DMS79 treated with DMSO at 0.1 percent for 48 hours (cell line): Measurements from ENCODE around the gene CD34.
"Not testable (repeated sequence)": the region's sequence is repeated elsewhere in the genome, so short reads cannot be mapped to it uniquely, and the experiment has no call there.

Experiments used
- DNase-seq: peaks from one replicate; lab custom pipeline; 2025; lab: John Stamatoyannopoulos, UW

Gene CD34

DNA sequence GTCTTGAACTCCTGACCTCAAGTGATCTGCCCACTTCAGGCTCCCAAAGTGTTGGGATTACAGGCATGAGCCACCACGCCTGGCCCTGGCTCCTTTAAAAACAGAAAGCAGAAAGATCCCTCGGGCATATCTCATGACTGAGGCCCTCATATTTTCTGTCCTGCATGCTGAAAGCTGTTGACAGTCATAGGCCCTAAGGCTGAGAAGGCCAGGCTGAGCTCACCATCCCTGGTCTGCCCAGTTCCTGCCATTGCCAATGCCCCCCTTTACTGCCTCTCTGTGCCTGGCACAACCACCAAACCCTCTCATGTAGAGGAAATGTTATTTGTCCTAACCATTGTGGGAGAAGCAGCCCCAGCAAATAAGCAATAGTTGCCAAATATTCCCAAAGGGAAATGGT is 12.7 kb downstream of the CD34 start:
- DNase-seq = no peak

DNA sequence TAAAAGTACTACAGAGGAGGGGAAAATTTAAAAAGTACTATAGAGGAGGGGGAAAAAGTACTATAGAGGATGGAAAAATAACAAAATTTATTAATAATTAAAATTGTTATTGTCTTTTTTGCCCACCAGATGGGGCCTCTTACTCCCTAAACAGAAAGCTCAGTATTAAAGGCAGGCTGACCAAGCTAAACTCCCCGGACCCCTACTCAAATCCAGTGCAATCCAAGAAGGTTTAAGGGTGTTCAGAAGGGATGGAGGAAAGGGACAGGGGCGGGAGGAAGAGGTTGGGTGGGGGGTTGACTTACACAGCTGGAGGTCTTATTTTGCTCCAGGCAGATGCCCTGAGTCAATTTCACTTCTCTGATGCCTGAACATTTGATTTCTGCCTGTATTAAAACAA is 13.7 kb downstream of the CD34 start:
- peak; percentile 12 for DNase-seq

DNA sequence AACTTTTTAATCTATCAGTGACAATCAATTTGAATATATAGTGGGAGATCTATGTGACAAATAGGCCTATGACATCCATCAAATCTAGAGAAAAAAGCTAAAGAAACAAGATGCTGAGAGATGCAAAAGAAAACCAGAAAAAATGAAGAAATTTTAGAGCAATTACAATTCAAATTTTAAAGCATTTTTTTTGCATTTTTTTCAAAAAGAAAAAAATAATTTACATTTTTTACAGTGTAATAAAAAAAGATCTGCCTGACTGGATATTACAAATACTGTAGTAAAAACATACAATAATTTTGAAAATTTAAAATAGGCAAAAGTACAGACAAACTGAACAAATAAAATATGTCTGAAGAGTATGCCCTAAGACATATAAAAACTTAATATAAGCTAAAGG is 14.4 kb downstream of the CD34 start:
- no peak for DNase-seq

DNA sequence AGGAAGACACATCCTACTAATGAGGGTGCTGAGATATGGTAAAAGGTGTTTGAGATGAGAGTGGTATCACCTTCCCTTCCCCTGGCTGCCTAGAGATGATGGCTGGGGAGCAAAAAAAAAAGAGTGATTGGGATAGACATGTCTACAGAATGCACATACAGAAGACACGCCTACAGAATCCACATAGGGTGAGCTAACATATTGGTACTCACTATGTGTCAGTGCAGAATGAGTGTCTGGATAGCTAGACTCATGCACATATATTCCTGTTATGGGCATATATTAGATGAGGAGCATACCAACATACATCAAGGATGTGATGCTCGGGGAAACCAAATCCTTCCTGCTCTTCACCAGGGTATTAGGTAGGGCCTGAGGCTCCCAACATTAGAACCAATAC is 16.2 kb downstream of the CD34 start:
- no peak for DNase-seq

DNA sequence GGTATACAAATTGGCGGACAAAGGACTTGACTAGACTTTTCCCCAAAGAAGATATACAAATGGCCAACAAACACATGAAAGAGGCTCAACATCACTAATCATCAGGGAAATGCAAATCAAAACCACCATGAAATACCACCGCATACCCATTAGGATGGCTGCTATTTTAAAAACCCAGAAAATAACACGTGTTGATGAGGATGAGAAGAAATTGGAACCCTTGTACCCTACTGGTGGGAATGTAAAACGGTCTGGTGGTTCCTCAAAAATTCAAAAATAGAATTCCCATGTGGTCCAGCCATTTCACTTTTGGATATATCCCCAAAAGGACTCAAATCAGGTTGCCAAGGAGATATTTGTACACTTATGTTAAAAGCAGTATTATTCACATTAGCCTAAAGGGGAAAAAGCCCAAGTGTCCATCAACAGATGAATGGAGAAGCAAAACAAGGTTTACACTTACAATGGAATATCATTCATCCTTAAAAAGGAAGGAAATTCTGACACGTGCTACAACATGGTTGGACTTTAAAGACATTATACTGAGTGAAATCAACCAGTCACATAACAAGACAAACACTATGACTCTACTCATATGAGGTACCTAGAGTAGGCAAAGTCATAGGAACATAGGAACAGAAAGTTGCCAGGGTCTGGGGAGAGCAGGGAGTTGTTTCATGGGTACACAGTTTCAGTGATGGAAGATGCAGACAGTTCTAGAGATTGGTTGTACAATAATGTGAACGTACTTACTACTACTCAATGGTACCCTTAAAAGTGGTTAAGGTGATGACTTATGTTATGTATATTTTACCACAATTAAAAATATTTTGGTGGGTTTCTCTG is 17.0 kb downstream of the CD34 start:
- no peak for DNase-seq

DNA sequence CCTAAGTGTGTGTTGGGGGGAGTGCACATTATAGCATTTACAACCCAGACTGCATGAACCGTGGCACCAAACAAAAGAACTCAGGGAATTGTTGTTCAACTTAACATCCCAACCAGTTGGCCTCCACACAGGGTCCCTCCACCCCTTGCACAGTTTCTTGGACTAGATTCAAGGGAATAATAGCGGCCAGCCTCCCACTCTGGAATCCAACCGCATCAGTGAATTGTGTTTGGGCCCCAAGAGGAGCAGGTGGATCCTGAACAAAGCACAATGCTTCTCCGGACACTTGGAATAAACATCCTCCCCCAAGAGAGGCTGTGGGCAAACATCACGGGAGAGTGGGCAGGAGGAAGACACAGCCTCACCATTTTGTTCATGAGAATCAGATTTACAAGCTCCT is 18.2 kb downstream of the CD34 start:
- DNase-seq = no peak

DNA sequence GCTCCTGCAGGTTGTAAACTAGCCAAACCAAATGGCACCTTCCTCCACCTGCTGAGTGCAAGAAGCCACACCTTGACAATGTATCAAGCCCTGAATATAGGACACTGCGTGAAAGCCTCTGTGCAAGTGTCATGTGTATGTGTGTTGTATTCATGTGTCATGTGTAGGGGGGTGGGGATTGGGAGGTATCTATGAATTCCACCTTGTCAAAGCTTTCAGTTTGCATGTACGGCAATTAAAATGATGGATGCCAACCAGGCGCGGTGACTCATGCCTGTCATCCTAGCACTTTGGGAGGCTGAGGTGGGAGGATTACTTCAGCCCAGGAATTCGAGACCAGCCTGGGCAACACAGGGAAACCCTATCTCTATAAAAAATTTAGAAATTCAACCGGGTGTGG is 19.8 kb downstream of the CD34 start:
- no peak for DNase-seq

DNA sequence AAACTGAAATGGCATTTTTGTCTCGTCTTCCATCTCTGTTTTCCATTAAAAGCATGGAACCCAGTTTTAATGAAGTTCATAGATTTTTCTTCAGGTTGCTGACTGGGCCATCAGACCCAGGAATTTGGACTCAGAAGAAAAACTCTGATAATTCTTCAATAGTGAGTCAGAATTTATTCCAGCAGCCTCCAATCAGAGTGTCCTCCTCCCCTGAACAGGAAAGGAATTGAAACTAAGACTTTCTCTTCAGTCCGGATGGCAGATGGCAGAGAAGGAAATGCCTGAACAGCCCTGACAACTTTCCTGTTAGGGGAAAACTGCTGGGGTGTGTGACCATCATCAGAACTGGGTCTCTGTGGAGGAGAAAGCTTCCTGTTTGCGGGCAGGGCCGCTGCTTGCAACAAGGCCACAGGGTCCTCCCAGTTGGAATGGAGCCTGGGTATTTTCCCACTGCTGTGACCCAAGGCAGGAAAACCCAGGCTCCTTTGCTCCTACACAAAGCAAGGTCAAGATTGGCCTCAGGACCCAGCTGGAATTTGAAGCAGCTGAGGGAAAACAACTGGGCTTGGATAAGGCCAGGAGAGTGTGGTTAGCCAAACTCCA is 20.7 kb downstream of the CD34 start:
- DNase-seq = no peak

DNA sequence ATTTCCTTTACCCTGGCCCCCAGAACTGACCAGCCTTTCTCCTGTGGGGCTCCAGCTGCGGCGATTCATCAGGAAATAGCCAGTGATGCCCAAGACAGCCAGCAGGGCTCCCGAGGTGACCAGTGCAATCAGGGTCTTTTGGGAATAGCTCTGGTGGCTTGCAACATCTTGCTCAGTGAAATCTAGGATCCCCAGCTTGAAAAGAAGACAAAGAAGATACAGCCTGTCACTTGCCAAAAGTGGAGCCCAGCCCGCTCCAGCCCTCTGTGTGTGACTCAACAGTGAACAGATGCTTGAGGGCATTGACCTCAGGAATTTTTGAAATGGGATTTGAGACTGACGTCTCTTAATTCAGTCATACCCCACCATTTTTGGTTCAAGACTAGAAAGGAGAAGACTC is 22.3 kb downstream of the CD34 start:
- DNase-seq = no peak

DNA sequence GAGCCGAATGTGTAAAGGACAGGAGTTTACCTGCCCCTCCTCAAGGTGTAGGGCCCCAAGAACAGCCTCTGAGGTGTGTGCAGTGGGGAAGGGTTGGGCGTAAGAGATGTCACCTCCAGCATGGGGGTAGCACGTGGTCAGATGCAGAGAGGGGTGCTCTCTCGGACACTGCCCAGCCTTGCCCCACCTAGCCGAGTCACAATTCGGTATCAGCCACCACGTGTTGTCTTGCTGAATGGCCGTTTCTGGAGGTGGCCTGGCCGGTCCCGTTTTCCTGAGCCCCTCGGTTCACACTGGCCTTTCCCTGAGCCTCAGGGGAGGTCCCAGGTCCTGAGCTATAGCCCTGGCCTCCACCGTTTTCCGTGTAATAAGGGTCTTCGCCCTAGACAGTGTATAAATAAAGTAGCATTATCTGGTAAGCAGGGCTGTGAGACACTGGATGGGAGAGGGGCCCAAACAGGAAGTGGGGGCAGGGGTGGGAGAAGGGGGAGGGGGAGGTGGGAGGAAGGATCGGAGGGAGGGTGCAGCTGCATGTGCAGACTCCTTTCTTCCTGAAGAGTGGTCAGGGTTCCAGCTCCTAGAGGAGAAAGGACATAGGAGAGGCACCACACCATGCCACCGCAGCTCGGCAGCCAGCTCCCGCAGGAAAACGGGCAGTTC is 23.3 kb downstream of the CD34 start:
- no peak for DNase-seq

DNA sequence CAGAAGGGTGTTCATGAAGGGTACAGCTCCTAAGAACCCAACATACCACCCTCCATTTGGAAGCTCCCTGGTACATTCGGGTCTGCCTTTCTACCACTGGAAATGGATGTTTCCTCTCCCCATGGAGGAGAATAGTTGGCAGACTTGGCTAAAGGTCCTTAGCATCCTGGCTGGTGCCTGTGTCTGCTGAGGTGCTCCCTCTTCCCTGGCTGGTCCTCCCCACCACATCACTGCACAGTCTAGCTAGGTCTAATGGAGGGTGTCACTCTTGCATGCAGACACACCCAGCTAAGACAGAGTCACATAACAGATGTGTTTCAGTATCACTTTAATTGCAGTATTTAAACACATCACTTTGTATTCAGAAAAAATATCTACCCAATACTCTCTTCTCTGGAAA is 24.7 kb downstream of the CD34 start:
- DNase-seq = no peak

DNA sequence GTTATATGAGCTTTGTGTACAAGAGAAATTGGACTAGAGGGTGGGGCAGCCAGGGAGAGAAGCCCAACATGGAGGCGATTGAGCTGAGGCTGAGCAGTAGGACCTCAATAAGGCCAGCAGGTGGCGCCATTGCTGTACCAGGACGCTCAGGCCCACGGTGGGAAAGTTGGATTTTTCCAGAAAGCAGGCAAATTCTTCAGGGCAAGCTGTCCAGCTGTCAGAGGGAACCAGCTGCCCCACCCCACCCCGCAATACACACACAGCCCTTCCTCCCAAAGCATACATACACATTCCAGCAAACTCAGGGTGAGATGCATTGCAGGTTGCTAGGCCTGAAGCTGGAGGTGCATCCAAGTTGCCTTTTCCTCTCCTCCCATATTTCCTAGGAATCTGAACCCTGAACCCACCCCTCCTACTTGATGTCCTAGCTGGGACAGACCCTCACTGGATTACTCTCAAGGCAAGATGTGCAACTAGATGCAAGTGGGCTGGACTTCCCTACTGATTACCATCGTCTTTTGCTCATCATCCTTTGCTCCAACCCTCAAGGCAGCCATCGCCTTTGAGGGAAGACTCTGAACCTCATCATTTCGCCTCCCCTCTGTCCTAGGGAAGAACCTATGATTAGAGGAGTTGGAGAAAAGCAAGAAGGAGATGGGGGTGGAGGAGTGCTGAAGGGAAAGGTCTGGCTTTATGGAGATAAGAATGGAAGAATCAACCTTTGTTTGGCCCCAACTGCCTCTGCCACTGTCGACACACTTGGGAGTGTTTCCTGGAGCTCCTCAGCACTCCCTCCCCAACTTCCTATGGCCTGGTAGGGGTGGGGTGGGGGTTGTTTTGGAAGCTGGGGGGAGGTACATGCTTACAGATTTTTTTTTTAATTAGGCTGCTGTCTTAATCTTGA is 25.5 kb downstream of the CD34 start:
- DNase-seq = peak; percentile 55

DNA sequence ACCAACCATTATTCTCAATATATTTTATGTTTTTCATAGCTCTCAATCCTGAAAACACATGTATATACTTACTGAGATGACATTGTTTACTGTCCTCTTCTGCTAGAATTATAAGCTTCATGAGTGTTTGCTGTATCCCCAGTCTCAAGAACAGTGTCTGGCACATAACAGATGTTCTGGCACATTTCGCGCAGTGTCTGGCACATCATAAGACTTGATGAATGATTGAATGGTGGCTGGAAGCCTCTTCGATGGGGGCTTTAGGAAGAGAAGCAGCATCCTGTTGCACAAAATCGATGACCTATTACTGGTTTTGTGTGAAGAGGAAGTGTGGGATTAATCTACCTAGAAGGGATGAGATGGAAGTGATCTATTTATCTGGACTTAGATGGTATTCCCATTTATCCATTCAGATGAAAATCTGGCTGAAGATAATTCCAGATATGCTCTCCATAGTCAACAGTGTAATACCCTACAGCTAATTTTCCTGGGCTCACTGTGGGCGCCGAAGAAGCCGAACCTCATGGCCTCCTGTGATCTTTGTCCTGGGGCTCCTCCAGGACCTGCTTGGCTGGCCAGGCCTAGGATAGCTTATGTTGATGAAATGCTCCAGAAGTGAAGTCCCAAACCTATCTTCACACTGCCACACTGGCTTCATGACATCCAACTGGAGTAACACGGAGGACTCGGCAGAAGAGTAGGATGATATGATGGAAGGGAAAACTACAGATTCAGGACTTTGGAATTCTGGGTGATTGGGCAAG is 26.5 kb downstream of the CD34 start:
- DNase-seq = no peak

DNA sequence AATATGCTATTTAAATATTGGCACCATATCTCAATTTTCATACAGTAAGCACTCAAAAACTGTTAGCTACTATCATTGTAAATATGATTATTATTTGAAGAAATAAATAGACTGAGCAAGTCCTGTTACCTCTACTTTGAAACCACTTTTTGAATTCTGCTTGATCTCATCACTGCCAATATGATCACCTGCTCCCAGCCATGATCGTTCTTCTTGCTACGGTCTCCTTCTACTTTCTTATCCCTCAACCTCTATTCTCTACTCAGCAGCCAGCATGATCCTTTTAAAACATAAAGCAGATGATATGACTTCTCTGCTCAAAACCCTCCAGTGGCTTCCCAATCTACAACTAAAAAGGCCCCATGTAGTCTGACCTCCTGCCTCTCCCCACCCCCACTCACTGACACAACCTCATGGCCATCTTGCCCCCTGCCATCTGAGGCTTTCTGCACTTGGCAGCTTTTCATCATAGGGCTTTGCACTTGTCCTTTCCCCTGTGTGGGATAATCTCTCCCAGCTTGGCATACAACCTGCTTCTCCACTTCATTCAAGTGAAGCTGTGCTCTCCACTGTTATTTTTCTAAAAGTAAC is 27.2 kb downstream of the CD34 start:
- no peak for DNase-seq

DNA sequence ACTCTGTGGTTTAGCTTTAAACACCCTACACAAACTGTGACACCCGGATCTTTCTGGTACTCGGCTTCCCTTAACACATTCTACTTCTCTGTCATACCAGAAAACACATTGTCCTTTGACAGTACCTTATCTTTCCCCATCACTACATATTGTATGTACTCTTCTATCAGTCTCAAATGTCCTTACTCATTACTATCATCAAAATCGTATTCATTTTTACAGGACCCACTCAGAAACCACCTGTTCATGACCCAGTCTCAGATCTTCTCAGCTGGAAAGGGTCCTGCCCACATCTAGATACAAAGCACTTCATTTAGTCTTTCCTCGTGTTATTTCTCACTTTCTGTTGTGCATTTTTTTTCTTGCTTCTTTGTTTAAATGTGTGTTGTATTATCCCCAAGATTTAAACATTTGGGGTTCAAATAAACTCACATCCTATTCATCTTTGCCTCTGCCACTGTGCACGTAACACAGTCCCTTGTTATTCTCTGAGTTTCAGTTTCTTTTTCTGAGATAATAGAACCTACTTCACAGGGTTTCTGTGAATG is 27.7 kb downstream of the CD34 start:
- DNase-seq = no peak

DNA sequence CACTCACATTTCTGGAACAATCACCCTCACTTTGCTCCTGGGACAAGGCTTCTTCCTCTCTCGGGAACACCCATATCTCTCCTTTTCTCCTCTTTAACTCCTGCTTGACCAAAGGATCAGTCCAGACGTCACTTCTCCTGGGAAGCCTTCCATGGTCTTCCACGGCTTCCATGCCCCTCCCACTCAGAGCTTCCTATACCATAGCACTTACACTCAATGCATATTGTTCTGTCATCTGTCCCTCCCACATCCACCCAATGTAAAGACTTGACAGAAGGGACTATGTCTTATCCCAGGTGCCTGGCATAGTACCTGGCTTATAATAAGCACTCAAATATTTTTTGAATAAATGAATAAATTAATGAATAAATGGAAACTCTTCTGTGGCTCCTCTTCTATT is 28.2 kb downstream of the CD34 start:
- DNase-seq = no peak

DNA sequence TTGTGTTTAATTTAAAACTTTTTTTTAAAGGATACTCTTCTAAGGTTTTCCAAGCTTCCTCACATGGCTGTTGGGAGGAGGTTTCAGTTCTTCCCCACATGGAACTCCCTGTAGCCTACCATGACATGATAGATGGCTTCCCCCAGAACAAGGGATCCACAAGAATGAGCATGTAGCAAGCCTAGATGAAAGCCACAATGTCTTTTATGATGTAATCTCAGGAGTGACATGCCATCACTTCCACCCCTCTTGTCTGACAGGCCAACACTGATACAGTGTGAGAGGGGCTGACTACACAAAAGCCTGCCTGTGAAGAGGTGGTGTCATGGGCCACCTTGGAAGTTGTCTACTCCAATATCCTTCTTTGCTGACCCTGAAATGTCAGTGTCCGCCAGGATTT is 32.0 kb downstream of the CD34 start:
- DNase-seq = no peak

DNA sequence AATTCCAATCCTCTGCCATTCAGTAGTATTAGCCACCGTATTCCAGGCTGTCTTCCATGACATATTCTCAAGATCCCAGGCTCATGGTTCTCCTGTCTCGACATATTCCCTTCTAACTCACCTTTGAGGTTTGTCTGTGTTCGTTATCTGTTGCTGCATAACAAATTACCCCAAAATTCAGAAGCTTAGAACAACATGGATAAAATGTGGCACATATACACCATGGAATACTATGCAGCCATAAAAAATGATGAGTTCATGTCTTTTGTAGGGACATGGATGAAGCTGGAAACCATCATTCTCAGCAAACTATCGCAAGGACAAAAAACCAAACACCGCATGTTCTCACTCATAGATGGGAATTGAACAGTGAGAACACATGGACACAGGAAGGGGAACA is 33.0 kb downstream of the CD34 start:
- not testable (repeated sequence) for DNase-seq

DNA sequence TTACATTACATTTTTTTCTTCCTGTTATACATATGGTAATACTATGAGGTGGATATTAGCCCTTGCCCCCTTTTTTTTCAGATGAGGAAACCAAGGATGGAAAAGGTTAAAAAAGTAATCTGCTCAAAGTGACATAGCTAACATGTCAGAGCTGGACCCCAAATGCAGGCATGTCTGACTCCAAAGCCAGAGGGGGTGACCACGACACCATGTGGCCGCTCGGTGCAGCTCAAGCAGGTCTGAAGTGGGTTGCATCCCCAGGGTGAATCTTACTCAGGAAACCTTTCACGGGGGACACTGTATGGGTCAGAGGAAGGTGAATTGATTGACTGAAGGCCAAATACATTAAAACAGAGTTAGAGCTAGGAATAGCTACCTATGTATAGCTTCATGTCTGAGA is 34.8 kb downstream of the CD34 start:
- DNase-seq = no peak

DNA sequence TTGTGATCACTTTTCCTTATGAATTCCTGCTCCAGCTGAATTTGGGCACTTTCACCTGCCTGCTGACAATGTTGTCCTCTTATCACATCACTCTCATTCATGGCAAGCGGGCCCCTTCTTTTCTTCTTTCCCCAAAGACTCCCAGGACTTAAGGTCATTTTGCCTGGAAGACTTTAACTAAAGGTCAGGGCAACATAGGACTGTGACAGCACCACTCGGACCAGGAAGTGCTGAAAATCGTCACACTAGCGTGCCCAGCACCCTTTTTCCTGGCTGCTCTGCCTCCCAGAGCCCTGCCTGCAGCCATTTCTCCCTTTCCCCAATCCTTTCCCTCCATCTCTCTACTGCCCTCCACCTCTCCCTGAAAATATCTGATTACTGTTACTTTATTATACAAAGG is 35.4 kb downstream of the CD34 start:
- no peak for DNase-seq
